Measurements from ENCODE around the gene MAD2L2. TPM values are rescaled to one million over a fixed set of nuclear protein-coding genes. Genes with fewer than 3 reads are reported as not detected.

Gene MAD2L2
- total and polyA plus RNA-seq, 9 of the 15 experiments (the other 6 are each of a cell fraction or from before 2014, with no cell fraction given), result 12.4 to 286 (median 143) TPM

- TF ChIP-seq RREB1 (CRISPR knock-in tag; IDR thresholded peaks at IDR 0.05), result 0 out of 2 replicates have a peak, but pooled peaks have one; percentile 39
- no peak for TF ChIP-seq SNIP1 (IDR thresholded peaks at IDR 0.05; ENCODE audit: low read depth)
- TF ChIP-seq ZNF347 (CRISPR knock-in tag; IDR thresholded peaks at IDR 0.05; ENCODE audit: low read depth), result no peak
- TF ChIP-seq PHF20 (IDR thresholded peaks at IDR 0.05; ENCODE audit: partially characterized antibody), result peak; percentile 36
- TF ChIP-seq SPI1 (IDR thresholded peaks at IDR 0.05; ENCODE audit: borderline replicate concordance, low read depth, low read length), result peak; percentile 91
- TF ChIP-seq CHD2 (IDR thresholded peaks at IDR 0.05; ENCODE audit: low read depth, low read length), result peak; percentile 36; the same call in 1 of the 2 replicates
- TF ChIP-seq HNRNPLL (IDR thresholded peaks at IDR 0.05; ENCODE audit: low read depth, low read length, poor library complexity, severe bottlenecking), result no peak
- no peak for TF ChIP-seq ZNF12 (CRISPR knock-in tag; IDR thresholded peaks at IDR 0.05)
- no peak for TF ChIP-seq MBD1 (CRISPR knock-in tag; IDR thresholded peaks at IDR 0.05)
- TF ChIP-seq FOXA3 (CRISPR knock-in tag; conservative IDR thresholded peaks at IDR 0.05 in 1 of 2, IDR thresholded peaks at IDR 0.05 in 1 of 2), result 0 out of 4 replicates have a peak, but pooled peaks of 1 of the 2 experiments have one; percentile 14
- TF ChIP-seq ZBTB17 (CRISPR knock-in tag; IDR thresholded peaks at IDR 0.05), result no peak
- no peak for TF ChIP-seq CAMTA2 (CRISPR knock-in tag; conservative IDR thresholded peaks at IDR 0.05)
- no peak for TF ChIP-seq CEBPG (CRISPR knock-in tag; IDR thresholded peaks at IDR 0.05)
- TF ChIP-seq CEBPG (tag; conservative IDR thresholded peaks at IDR 0.05 in 1 of 2, IDR thresholded peaks at IDR 0.05 in 1 of 2), result no peak; a peak in 1 of 4 replicates
- TF ChIP-seq CTCF (IDR thresholded peaks at IDR 0.05 in 2 of 3, conservative IDR thresholded peaks at IDR 0.05 in 1 of 3; ENCODE audit: insufficient read depth in 2 of 3, low read depth in 1 of 3, low read length in 3 of 3), result no peak
- TF ChIP-seq CHD4 (IDR thresholded peaks at IDR 0.05; ENCODE audit: insufficient read depth, insufficient replicate concordance, low read depth, low read length, poor library complexity, severe bottlenecking), result peak; percentile 70
- no peak for TF ChIP-seq EP300 (IDR thresholded peaks at IDR 0.05; ENCODE audit: low read length)
Observed at GRCh38 chr1:11729498-11730428, 48.8 kb upstream of the MAD2L2 start (continued).
